Neuronal stem cell (in vitro differentiated cells): ENCODE results near the gene ZNF768.

Source experiments
- DNase-seq: peaks from one replicate; pipeline ENCODE4 v3.0.0-alpha.2; 2013; ENCODE audit warnings: low spot score
- H2AFZ ChIP-seq: one replicate; pipeline ENCODE4 v1.6.1; 2013; ENCODE audit warnings: mild to moderate bottlenecking, low read length, inconsistent platforms
- H2AK5ac ChIP-seq: 2 replicates; pipeline ENCODE4 v1.6.1; 2013; ENCODE audit warnings: low read depth, mild to moderate bottlenecking, inconsistent platforms, low read length, moderate library complexity, mixed read lengths
- H2BK120ac ChIP-seq: 2 replicates; pipeline ENCODE4 v1.6.1; 2013; ENCODE audit warnings: low read depth, mild to moderate bottlenecking, inconsistent platforms, low read length, moderate library complexity, mixed read lengths
- H2BK12ac ChIP-seq: one replicate; pipeline ENCODE4 v1.6.1; 2013; ENCODE audit warnings: low read length, inconsistent platforms
- H2BK15ac ChIP-seq: 2 replicates; pipeline ENCODE4 v1.6.1; 2013; ENCODE audit warnings: mild to moderate bottlenecking, low read length, inconsistent platforms, mixed read lengths
- H2BK5ac ChIP-seq: one replicate; pipeline ENCODE4 v1.6.1; 2013; ENCODE audit warnings: inconsistent platforms, mild to moderate bottlenecking, low read length, moderate library complexity
- H3K14ac ChIP-seq: one replicate; pipeline ENCODE4 v1.6.1; 2013; ENCODE audit warnings: low read length, inconsistent platforms
- H3K18ac ChIP-seq: 2 replicates; pipeline ENCODE4 v1.6.1; 2013; ENCODE audit warnings: low read length, inconsistent platforms
- H3K23ac ChIP-seq: 2 replicates; pipeline ENCODE4 v1.6.1; 2013; ENCODE audit warnings: low read depth, mild to moderate bottlenecking, mixed read lengths, low read length, inconsistent platforms; ENCODE audit not compliant: poor library complexity
- H3K27ac ChIP-seq: replicated peaks from 3 replicates; pipeline ENCODE4 v1.5.1; 2013; ENCODE audit warnings: low read length, inconsistent platforms
- H3K27me3 ChIP-seq, 3 experiments: 2 replicates each; pipeline ENCODE4 v1.6.1; 2013; ENCODE audit warnings: low read length in 3 of 3, mild to moderate bottlenecking in 2 of 3, inconsistent platforms in 1 of 3, low read depth in 1 of 3, mixed read lengths in 1 of 3, moderate library complexity in 1 of 3; ENCODE audit not compliant: control insufficient read depth in 3 of 3, insufficient read depth in 3 of 3
- H3K36me3 ChIP-seq, 2 donors: replicated peaks in 1 of 2; 2 replicates each; pipeline ENCODE4 v1.6.1; 2013; ENCODE audit warnings: low read length in 2 of 2; ENCODE audit not compliant: control insufficient read depth in 2 of 2, insufficient read depth in 2 of 2
- H3K4ac ChIP-seq: 2 replicates; pipeline ENCODE4 v1.6.1; 2013; ENCODE audit warnings: inconsistent platforms, mild to moderate bottlenecking, low read length, moderate library complexity
- H3K4me1 ChIP-seq, 2 donors: 1 replicate in 1 of 2; 2 replicates in 1 of 2; pipeline ENCODE4 v1.6.1; 2013; ENCODE audit warnings: low read length in 2 of 2, low read depth in 1 of 2; ENCODE audit not compliant: control insufficient read depth in 2 of 2, insufficient read depth in 1 of 2
- H3K4me2 ChIP-seq: one replicate; pipeline ENCODE4 v1.6.1; 2013; ENCODE audit warnings: mild to moderate bottlenecking, low read length, inconsistent platforms; ENCODE audit not compliant: insufficient read depth, poor library complexity, severe bottlenecking
- H3K4me3 ChIP-seq, 2 donors: 2 replicates each; pipeline ENCODE4 v1.5.1; 2013; ENCODE audit warnings: low read length in 2 of 2, mild to moderate bottlenecking in 2 of 2, inconsistent platforms in 1 of 2, moderate library complexity in 1 of 2
- H3K79me1 ChIP-seq: one replicate; pipeline ENCODE4 v1.6.1; 2013; ENCODE audit warnings: low read depth, mild to moderate bottlenecking, inconsistent platforms, low read length, moderate library complexity
- H3K9ac ChIP-seq: one replicate; pipeline ENCODE4 v1.6.1; 2013; ENCODE audit warnings: mild to moderate bottlenecking, low read depth, low read length, inconsistent platforms; ENCODE audit not compliant: poor library complexity
- H3K9me3 ChIP-seq, 2 donors: replicated peaks in 1 of 2; 2 replicates each; pipeline versions ENCODE3 to v1.6.1; 2013; ENCODE audit warnings: low read length in 2 of 2, mild to moderate bottlenecking in 2 of 2, inconsistent platforms in 1 of 2, low read depth in 1 of 2, mixed read lengths in 1 of 2, moderate library complexity in 1 of 2; ENCODE audit not compliant: control insufficient read depth in 2 of 2, insufficient read depth in 1 of 2
- H4K8ac ChIP-seq: one replicate; pipeline ENCODE4 v1.6.1; 2013; ENCODE audit warnings: low read depth, mild to moderate bottlenecking, inconsistent platforms, low read length, moderate library complexity
- H4K91ac ChIP-seq: one replicate; pipeline ENCODE4 v1.6.1; 2013; ENCODE audit warnings: low read length, low read depth, mild to moderate bottlenecking, inconsistent platforms; ENCODE audit not compliant: poor library complexity
- WGBS, 2 donors: extraction: QIAGEN DNeasy Blood & Tissue Kit; methylation state at CpG; one replicate each; pipeline ENCODE4 v1.1.7; 2013; ENCODE audit warnings: missing lambda C conversion rate in 2 of 2, mixed read lengths in 1 of 2; ENCODE audit not compliant: insufficient read length in 2 of 2, insufficient replicate concordance in 1 of 2; ENCODE audit errors: extremely low coverage in 2 of 2; 5-methylcytosine and 5-hydroxymethylcytosine counted together

Gene ZNF768

GRCh38 chr16:30570636-30571444 lies 44.5 kb upstream of the ZNF768 start:
- Histone ChIP-seq H2AK5ac (peak overlapping the region; percentile 68), H3K9me3 (peaks cover 0 to 3% of the 10 kb centered on the region in 2 donors), H2AFZ (peak overlapping the region; percentile 96), H2BK120ac (no peak overlapping the region), H4K91ac (no peak overlapping the region), H3K4me3 (peak overlapping the region; percentile 88 to 94), H3K9ac (peak overlapping the region; percentile 97), H3K27me3 (no peaks in the 10 kb centered on the region), H3K18ac (peak overlapping the region; percentile 96), H4K8ac (peak overlapping the region; percentile 29), H3K79me1 (peaks cover 5% of the 10 kb centered on the region), H3K4me2 (peak overlapping the region; percentile 62), H2BK5ac (peak overlapping the region; percentile 97), H2BK12ac (no peak overlapping the region), H3K4me1 (peaks cover 0 to 4% of the 10 kb centered on the region in 2 donors), H3K27ac (peak overlapping the region; percentile 96), H3K36me3 (peaks cover under 1 to 7% of the 10 kb centered on the region in 2 donors), H3K4ac (peak overlapping the region; percentile 81), H3K23ac (peak overlapping the region; percentile 89), H2BK15ac (no peak overlapping the region), H3K14ac (peak overlapping the region; percentile 77)
- peak; percentile 23 for DNase-seq
- WGBS, 2 donors: no CpG with 5 or more reads among the region's 22 CpGs

DNA sequence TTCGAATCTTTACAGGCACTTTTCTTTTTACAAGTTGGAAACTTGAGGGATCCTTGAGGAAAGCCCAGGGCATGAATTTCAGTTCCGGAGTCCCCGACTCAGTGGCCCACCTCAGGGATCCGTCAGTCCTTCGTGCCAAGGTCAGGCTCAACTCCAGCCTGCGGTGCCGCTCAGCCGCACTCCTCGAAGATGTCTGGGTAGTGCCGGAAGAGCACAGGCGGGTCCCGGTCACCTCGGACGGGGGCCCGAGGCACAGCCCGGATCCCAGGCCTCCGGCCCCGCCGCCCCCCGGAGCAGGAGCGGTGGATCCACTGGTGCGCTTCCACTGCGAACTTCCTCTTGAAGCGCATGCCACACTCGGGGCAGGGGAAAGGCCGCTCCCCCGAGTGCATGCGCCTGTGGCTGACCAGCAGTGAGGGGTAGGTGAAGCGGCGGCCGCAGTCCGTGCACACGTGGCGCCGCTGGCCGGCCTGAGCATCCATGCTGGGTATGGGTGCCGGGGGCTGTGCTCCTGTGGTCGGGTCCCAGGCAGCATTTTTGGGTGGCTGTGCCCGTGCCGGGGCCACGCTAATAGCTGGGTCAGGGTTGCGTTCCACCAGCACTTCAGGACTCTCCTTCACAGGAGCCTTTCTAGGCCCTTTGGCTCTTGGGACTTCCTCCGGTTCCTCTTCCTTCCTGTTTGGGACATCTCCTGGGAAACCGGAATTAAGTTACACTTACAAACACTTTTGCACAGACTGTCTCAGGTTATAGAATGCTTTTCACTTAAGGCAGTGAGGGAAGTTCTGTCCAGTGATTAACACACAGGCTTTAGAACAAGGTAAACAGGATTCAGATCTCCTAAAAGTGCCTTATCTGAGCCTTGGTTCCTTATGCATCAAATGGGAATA lies 43.6 kb upstream of the ZNF768 start:
- Histone ChIP-seq H4K8ac (no peak overlapping the region), H3K18ac (peak overlapping the region; percentile 70), H3K27ac (no peak overlapping the region), H3K23ac (peak overlapping the region; percentile 90), H3K9me3 (peaks cover 0 to 4% of the 10 kb centered on the region in 2 donors), H3K36me3 (peaks cover 0 to 7% of the 10 kb centered on the region in 2 donors), H3K27me3 (no peaks in the 10 kb centered on the region), H3K4me2 (no peak overlapping the region), H3K4me1 (peaks cover 0 to 4% of the 10 kb centered on the region in 2 donors), H2BK120ac (no peak overlapping the region), H2BK15ac (no peak overlapping the region), H4K91ac (no peak overlapping the region), H3K79me1 (peaks cover 5% of the 10 kb centered on the region), H2AK5ac (peak overlapping the region; percentile 98), H3K14ac (no peak overlapping the region), H3K9ac (peak overlapping the region; percentile 25), H3K4me3 (peak overlapping the region in 1 of 2 donors; percentile 94), H3K4ac (no peak overlapping the region), H2AFZ (no peak overlapping the region), H2BK12ac (no peak overlapping the region), H2BK5ac (no peak overlapping the region)
- DNase-seq: no peak
- no CpG with 5 or more reads among the region's 44 CpGs for WGBS, 2 donors

DNA sequence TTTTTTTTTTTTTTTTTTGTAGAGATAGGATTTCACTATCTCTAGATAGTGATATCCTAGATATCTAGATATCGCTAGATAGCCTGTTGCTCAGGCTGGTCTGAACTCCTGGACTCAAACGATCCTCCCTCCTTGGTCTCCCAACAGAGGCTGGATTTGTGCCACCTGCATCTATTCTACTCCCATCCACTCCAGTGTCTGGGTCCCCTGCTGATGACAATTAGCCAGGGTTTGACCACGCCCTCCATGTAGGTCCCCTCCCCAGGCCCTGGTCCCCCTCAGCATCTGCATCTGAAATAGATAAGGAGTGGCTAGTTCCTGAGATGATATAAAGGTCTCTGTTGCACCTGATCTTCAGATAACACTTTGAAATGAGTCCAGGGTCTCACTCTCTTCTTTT lies 42.9 kb upstream of the ZNF768 start:
- H2BK12ac ChIP-seq: no peak overlapping the region
- no peak overlapping the region for H3K4me2 ChIP-seq
- peaks cover 5% of the 10 kb centered on the region for H3K79me1 ChIP-seq
- H3K27me3 ChIP-seq: no peaks in the 10 kb centered on the region
- H2BK5ac ChIP-seq: no peak overlapping the region
- H2AK5ac ChIP-seq: no peak overlapping the region
- DNase-seq: no peak
- no peak overlapping the region for H3K18ac ChIP-seq
- no peak overlapping the region for H3K27ac ChIP-seq
- H2BK120ac ChIP-seq: no peak overlapping the region
- H3K4me3 ChIP-seq: no peak overlapping the region
- no peak overlapping the region for H2BK15ac ChIP-seq
- no CpG with 5 or more reads among the region's 3 CpGs for WGBS, 2 donors
- H4K8ac ChIP-seq: no peak overlapping the region
- H3K36me3 ChIP-seq: peaks cover 0 to 7% of the 10 kb centered on the region in 2 donors
- H3K4me1 ChIP-seq: peaks cover 0 to 4% of the 10 kb centered on the region in 2 donors
- H2AFZ ChIP-seq: no peak overlapping the region
- no peak overlapping the region for H3K4ac ChIP-seq
- H3K9me3 ChIP-seq: peaks cover 0 to 4% of the 10 kb centered on the region in 2 donors
- H3K23ac ChIP-seq: no peak overlapping the region
- no peak overlapping the region for H3K14ac ChIP-seq
- H4K91ac ChIP-seq: no peak overlapping the region
- H3K9ac ChIP-seq: no peak overlapping the region
